HG02623 (cell line): ENCODE measurements around the gene ATP1B3.
"Not testable (repeated sequence)": the region's sequence is repeated elsewhere in the genome, so short reads cannot be mapped to it uniquely, and the experiment has no call there.

Experiments used
- ATAC-seq: cut with Tn5 transposase; IDR thresholded peaks from one replicate; pipeline ENCODE4 v1.9.1; 2021; ENCODE audit warnings: moderate library complexity; ENCODE audit not compliant: unreplicated experiment

ATP1B3 gene

GRCh38 chr3:141901914-141902313 lies 25.5 kb downstream of the ATP1B3 start:
- no peak for ATAC-seq

- ATAC-seq = no peak
Measured at GRCh38 chr3:141904203-141904602, 27.8 kb downstream of the ATP1B3 start.

- no peak for ATAC-seq
Measured at GRCh38 chr3:141905129-141905528, 28.7 kb downstream of the ATP1B3 start.

GRCh38 chr3:141909408-141909807 lies 33.0 kb downstream of the ATP1B3 start:
- no peak for ATAC-seq

- ATAC-seq = not testable (repeated sequence)
Measured at GRCh38 chr3:141909986-141910385, 33.5 kb downstream of the ATP1B3 start.

- peak; percentile 84 for ATAC-seq
Measured at GRCh38 chr3:141913150-141913811, 36.8 kb downstream of the ATP1B3 start.

- ATAC-seq = no peak
Measured at GRCh38 chr3:141914311-141914710, 37.9 kb downstream of the ATP1B3 start.

- ATAC-seq = no peak
Measured at GRCh38 chr3:141915016-141915415, 38.6 kb downstream of the ATP1B3 start.

GRCh38 chr3:141915766-141916165 lies 39.3 kb downstream of the ATP1B3 start:
- ATAC-seq = no peak

GRCh38 chr3:141920701-141921100 lies 44.3 kb downstream of the ATP1B3 start:
- ATAC-seq = no peak

- ATAC-seq = no peak
Measured at GRCh38 chr3:141921316-141921715, 44.9 kb downstream of the ATP1B3 start.

GRCh38 chr3:141925677-141926076 lies 49.2 kb downstream of the ATP1B3 start:
- not testable (repeated sequence) for ATAC-seq

- no peak for ATAC-seq
Measured at GRCh38 chr3:141926929-141927328, 50.5 kb downstream of the ATP1B3 start.

GRCh38 chr3:141928631-141929270 lies 52.3 kb downstream of the ATP1B3 start:
- no peak for ATAC-seq

- no peak for ATAC-seq
Measured at GRCh38 chr3:141929341-141929995, 53.0 kb downstream of the ATP1B3 start.

- ATAC-seq = no peak
Measured at GRCh38 chr3:141930801-141931200, 54.4 kb downstream of the ATP1B3 start.

- no peak for ATAC-seq
Measured at GRCh38 chr3:141933421-141934300, 57.2 kb downstream of the ATP1B3 start.

GRCh38 chr3:141934354-141934753 lies 57.9 kb downstream of the ATP1B3 start:
- ATAC-seq = no peak

- no peak for ATAC-seq
Measured at GRCh38 chr3:141938011-141938500, 61.6 kb downstream of the ATP1B3 start.

- ATAC-seq = no peak
Measured at GRCh38 chr3:141939759-141940158, 63.3 kb downstream of the ATP1B3 start.

- no peak for ATAC-seq
Measured at GRCh38 chr3:141940194-141940776, 63.8 kb downstream of the ATP1B3 start.
